Stimulated activated CD8-positive, alpha-beta memory T cell treated with anti-CD3 and anti-CD28 coated beads, Interleukin-2, amount 100 ng/mL, for 1 hour (primary cell): ENCODE measurements around the gene TSC22D4.

Source experiments
- DNase-seq, 2 donors: peaks; one replicate each; pipeline ENCODE4 v3.0.0-alpha.2; 2020; ENCODE audit warnings: low read depth in 2 of 2

Gene TSC22D4

GRCh38 chr7:100492738-100493475 lies 13.9 kb upstream of the TSC22D4 start:
- no peak for DNase-seq

- DNase-seq, result no peak
Measured at GRCh38 chr7:100491192-100491578, 12.2 kb upstream of the TSC22D4 start.

GRCh38 chr7:100490483-100491191 lies 11.6 kb upstream of the TSC22D4 start:
- no peak for DNase-seq

GRCh38 chr7:100489824-100490223 lies 10.8 kb upstream of the TSC22D4 start:
- DNase-seq, result no peak

GRCh38 chr7:100489121-100489520 lies 10.1 kb upstream of the TSC22D4 start:
- DNase-seq, result no peak

- DNase-seq, result no peak
Measured at GRCh38 chr7:100488333-100489095, 9.5 kb upstream of the TSC22D4 start.

- no peak for DNase-seq
Measured at GRCh38 chr7:100486753-100487446, 7.9 kb upstream of the TSC22D4 start.

- DNase-seq, result no peak
Measured at GRCh38 chr7:100486111-100486636, 7.2 kb upstream of the TSC22D4 start.

GRCh38 chr7:100485471-100485876 lies 6.5 kb upstream of the TSC22D4 start:
- DNase-seq, result no peak

- no peak for DNase-seq
Measured at GRCh38 chr7:100484673-100485045, 5.6 kb upstream of the TSC22D4 start.

- DNase-seq, result peak; percentile 15 to 28
Measured at GRCh38 chr7:100483722-100484672, 5.0 kb upstream of the TSC22D4 start, which contains the start of gene NYAP1. Gene NYAP1, plus strand, starts transcription at chr7:100483927. Its CDS starts 1,385 bp downstream, at chr7:100485312.

- DNase-seq, result peak; percentile 70 to 74
Measured at GRCh38 chr7:100483090-100483721, 4.2 kb upstream of the TSC22D4 start.

- no peak for DNase-seq
Measured at GRCh38 chr7:100482728-100483089, 3.7 kb upstream of the TSC22D4 start.

GRCh38 chr7:100481466-100481865 lies 2.5 kb upstream of the TSC22D4 start:
- no peak for DNase-seq

GRCh38 chr7:100477871-100478267 lies 1.1 kb downstream of the TSC22D4 start:
- no peak for DNase-seq

- DNase-seq, result no peak
Measured at GRCh38 chr7:100476903-100477870, 1.8 kb downstream of the TSC22D4 start.

- DNase-seq, result no peak
Measured at GRCh38 chr7:100476101-100476780, 2.8 kb downstream of the TSC22D4 start.

- no peak for DNase-seq
Measured at GRCh38 chr7:100475549-100475948, 3.5 kb downstream of the TSC22D4 start.
